ENCODE measurements around the gene LRRC15.

Gene LRRC15

DNA sequence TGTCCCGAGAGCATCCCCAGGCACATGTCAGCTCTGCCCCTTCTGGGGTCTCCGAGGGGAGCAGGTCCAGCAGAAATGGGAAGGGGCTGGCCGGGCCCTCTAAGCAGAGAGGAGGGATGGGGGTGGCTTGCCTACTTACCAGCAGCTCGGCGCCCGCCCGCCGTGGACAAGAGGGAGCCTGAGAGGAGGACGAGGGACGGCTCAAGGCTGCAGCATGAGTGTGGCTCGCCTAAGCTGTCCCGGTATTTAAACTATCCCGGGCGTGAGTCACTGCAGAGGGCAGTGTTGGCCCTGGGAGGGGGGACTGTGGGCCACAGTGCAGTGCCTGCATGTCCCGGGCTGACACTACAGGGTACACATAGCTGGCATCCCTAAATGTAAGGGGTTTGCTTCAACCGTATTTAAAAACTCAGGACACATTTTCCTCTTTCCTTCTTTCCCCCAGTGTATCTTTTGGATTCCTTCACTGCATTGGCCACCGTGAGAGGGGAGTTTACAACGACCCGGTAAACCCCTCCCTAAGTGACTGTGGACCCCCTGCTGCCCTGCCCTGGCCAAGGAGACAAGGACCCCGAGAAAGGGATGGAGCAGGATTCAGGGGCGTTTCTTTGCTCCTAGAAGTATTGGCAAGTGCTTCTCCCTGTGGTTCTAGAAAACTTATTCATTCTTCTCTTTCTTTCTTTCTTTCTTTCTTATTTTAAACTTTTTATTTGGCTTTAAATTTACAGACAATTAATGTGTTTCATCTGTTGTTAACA lies at the start of gene LRRC15:
LRRC15 (minus strand) TSS at position 222 of the 758 bp plus-strand sequence. CDS start 8,700 bp downstream, outside the sequence.
- no peak for DNase-seq (ENCODE audit: low read depth, low spot score)

DNA sequence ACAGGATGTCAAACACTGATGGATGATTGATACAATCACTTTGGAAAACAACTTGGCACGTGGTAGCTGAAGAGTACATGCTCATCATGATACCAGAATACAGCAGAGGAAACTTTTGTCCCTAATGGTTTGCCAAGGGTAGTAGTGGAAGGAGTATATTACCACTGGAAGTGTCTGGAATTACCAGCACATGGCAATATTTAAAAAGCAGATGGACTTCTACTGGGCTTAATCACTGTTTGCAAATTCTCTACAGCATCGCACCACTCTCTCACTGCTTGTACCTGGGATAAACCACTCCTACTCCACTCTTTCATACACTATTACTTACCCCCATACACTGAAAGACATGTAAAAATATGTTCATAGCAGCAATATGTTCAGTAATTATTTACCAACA lies 49.1 kb upstream of the LRRC15 start:
- no peak for DNase-seq (ENCODE audit: low read depth, low spot score)

DNA sequence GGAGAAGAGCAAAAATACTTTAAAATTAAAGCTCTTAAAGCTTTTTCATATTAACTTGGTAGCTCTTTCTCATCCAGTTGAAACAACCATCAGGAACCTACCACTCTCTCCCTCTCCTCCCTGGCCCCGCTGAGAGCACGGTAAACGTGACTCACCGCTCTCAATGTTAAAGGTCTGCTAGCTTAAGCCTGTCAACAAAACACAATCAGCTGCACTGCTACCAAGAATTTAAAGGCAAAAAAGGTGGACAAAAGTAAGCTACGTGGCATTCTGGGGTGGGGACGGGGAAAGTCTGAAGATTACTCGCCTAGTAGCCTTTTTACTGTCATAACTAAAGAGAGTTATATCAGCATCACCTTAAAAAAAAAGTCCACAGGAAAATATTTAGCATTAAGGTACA lies 37.9 kb upstream of the LRRC15 start:
- no peak for DNase-seq (ENCODE audit: low read depth, low spot score)

DNA sequence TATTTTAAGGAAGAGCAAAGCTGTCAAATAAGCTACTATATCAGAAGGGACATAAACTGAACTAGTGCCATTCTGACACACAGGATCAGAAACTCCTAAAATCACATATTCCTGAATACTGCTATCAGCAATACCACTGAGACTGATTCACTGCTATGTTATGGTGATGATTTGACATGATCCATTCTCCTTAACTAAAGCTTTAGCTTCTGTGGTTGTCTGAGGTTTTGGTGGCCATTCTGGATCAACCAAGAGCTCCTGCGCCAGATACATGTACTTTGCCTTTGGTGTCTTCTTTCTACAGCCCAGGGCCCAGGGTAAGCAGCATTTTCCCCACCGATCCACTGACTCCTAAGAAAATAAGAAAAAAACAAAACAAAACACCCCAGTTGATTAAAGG lies 36.2 kb upstream of the LRRC15 start:
- no peak for DNase-seq (ENCODE audit: low read depth, low spot score)

DNA sequence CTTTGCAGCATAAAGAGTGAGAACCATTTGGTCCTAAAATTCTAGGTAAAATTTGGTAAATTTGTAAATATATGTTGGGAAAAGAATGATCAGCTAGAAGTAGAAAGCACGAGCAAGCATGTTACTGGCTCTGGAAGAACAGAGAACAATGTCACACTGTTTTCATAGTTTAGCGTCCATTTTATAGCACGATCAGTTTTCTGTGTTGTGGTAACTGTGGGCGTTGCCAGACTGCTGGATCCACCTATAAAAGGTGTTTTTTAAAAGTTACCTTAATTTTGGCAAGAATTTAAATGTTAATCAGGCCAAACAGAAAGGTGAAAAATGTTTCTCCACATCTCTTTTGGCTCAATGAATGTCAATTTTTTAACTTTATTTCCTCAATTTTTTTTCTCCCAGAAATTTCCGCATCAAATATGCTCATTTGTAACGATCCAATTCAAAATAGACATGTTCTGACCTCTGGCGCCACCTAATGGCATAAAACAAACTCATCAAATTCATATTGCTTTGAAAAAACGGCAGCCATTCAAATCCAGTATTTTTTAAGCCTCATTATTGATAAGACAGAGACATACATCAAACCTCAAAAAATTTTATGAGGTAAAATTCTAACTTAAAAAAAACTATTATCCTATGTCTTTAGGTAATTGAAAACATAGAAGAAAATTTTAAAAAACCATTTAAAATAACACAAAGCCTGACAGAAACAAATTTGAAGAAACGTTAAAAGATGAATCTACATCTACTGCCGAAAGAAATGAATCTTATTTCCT lies 35.0 kb upstream of the LRRC15 start:
- DNase-seq (ENCODE audit: low read depth, low spot score), result no peak

DNA sequence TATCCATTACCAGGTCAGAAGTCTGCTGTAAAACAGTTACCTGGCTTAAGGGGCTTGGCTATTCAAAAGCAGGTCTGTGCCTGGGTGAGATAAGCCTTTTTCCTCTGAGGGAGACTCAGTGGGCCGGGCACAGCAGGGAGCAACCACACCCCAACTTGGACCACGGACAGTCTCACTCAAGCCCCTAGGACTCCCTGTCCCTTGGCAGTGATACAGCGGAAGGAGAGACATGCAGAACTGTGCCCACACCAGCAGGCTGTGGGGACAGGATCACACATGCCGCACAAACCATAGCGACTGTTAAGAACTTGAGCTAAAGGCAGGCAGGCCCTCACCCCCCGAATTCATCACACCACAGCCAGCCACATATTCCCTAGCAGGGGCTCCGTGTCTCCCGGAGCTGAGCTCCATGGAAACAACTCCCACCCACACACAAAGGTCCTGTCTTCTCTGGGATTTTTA lies 32.4 kb upstream of the LRRC15 start:
- no peak for DNase-seq (ENCODE audit: low read depth, low spot score)

DNA sequence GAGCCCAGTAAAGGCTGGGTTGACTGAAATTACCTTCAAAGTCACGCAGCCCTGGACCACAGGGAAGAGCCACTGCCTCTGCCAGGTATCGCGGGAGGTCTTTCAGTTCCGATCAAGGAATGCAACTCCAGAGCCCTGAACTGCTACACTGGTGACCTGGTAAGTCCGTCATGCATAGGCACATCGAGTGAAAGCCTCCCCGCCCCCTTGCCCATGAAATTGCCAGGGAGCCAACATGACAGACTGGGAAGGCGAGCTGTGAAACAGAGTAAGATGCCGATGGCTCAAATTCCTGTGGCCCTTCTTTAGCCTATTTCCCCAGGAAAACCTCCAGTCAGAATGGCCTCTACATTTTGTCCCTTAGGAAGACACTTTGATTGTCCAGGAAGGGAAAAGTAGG lies 31.8 kb upstream of the LRRC15 start:
- DNase-seq (ENCODE audit: low read depth, low spot score), result no peak

DNA sequence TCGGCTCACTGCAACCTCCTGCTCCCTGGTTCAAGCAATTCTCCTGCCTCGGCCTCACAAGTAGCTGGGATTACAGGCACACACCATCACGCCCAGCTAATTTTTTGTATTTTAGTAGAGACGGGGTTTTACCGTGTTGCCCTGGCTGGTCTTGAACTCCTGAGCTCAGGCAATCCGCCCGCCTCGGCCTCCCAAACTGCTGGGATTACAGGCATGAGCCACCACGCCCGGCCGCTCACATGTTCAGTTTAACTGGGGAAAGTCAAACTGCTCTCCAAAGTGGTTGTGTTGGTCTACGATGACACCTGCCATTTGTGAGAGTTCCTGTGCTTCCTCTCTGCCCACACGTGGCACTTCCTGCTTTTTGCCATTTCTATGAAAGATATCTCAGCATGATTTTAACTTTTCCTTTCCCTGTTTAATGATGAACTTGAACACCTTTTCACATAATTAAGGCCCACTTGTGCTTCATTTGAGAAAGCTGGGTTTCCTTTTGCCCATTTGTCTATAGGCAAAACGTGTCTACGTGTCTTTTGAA lies 30.4 kb upstream of the LRRC15 start:
- DNase-seq (ENCODE audit: low read depth, low spot score), result no peak

DNA sequence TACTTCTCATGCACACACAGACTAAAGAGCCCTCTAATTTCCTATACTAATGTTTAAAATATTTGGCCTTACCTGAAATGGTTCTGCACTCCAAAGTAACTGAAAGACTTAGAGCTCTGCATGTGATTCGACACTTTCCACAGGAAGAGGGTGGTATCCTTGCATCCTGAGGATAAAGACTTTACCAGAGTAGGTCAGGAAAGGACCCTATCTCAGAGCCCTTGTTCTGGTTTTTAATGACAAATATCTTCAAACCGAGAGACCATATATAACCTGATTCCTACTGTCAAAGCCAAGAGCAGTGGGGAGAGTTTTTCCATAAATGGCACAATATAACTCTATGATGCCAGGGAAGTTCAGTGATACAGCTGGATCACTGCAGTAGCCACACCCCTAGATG lies 29.6 kb upstream of the LRRC15 start, which contains the start of gene GP5:
GP5 (minus strand) TSS at position 101 of the 400 bp plus-strand sequence. CDS start 984 bp downstream, outside the sequence.
- no peak for DNase-seq (ENCODE audit: low read depth, low spot score)

DNA sequence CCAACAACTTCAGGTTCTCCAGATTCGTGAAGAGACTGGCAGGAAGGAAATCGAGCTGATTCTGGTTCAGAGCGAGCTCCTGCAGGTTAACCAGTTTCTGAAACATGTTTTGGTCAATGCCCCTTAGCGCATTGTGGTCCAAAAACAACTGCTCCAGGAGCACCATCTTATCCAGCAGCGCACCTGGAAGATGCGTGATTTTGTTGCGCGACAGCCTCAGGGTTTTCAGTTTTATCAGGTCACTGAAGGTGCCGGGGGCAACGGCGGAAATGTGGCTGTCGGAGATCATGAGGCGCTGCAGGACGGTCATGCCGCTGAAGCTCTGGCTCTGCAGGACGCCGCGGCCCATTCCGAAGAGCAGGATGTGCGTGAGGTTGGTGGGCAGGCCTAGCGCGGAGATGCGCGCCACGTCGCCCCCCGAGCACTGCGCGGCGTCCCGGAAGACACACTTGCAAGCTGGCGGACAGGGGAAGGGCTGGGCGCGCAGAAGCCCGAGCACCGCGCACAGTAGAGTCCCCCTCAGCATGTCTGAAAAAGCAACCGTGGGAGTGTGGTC lies 28.3 kb upstream of the LRRC15 start:
- DNase-seq (ENCODE audit: low read depth, low spot score), result no peak

DNA sequence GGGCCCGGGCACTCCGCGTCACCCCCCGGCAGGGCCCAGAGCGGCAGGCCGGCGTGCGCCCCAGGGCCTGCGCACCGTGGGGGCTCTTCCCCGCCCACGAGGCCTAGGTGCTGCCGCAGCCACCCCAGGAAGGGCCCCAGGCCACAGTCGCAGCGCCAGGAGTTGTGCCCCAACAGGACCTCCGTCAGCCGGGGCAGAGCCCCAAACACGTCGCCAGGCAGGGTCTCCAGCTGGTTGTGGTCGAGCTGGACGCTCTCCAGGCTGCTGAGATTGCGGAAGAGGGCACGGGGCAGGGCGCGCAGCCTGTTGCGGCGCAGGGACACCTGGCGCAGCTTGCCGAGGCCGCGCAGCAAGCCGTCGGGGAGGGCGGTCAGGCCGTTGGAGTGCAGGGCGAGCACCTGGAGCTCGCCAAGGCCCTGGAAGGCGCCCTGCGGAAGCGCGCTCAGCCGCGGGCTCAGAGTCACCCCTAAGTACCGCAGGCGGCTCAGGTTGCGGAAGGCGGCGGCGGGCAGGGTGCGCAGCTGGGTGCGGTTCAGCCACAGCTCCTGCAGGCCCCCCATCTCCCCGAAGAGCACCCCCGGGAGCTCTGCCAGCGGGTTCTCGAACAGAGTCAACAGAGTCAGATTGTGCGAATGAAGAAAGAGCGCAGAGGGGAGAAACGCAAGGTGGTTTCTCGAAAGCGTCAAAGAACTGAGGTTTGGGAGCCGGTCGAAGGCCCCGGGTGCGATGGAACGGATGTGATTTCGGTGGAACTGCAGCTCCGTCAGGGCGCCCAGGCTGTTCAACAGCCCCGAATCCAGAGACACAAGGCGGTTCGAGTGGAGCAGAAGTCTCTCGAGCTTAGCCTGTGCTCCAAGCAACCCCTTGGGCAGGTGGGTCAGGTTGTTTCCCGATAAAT lies 27.6 kb upstream of the LRRC15 start:
- DNase-seq (ENCODE audit: low read depth, low spot score), result no peak

DNA sequence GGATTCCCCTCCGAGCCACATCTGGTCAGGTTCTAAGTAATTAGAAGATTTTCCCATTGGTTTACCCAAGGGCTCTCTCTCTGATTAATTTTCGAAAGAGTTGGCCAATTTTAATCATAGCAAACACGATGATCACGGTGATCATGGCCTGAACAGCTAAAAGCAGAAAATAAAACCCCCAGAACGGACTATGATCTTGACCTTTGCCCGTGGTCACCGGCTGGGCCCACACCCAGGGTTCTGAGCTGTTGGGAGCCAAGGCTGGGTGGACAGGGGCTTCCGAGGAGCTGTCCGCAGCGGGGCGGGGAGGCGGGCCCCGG lies 27.0 kb upstream of the LRRC15 start:
- no peak for DNase-seq (ENCODE audit: low read depth, low spot score)

DNA sequence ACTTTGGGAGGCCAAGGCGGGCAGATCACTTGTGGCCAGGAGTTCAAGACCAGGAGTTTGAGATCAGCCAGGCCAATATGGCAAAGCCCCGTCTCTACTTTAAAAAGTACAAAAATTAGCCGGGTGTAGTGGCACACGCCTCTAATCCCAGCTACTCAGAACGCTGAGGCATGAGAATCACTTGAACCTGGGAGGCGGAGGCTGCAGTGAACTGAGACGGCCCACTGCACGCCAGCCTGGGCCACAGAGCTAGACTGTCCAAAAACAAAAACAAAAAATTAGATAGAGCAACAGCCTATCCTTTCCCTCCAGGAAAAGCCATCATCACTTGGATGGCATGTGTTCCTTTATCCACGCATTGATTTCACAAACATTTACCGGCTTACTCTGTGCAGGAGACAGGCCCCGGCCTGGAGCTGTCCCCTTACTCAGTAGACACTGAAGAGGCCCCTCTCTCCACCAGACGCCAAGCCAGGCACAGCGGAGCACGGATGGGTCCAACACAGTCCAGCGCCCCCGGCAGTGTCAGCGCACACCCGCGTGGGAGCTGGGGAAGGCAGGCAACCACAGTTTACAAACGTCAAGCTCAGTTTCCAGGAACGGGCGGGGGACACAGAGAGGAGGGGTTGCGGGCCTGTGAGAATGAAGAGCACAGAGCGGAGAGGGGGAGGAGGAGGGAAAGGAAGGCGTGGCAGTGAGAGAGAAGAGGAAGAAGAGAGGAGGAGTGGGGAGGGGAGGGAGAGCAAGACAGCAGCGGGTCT lies 26.4 kb upstream of the LRRC15 start:
- no peak for DNase-seq (ENCODE audit: low read depth, low spot score)

DNA sequence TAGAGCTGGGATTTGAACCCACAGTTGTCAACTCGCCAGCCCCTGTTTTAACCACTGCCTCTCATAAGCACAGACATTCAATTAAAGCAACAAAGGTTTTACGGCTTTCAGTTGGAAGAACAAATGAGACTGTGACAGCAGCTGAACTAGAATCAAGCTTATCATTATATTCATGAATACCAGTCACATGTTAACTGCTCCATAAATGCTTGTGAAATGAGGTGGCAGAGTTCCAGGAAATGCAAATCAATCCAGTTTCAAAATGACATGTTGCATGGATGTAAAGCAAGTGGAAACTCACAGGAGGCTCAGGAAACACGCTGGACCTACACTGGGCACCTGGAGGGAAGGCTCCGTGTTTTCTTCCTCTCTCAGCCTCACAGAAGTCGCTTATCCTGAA lies 25.7 kb upstream of the LRRC15 start:
- no peak for DNase-seq (ENCODE audit: low read depth, low spot score)

DNA sequence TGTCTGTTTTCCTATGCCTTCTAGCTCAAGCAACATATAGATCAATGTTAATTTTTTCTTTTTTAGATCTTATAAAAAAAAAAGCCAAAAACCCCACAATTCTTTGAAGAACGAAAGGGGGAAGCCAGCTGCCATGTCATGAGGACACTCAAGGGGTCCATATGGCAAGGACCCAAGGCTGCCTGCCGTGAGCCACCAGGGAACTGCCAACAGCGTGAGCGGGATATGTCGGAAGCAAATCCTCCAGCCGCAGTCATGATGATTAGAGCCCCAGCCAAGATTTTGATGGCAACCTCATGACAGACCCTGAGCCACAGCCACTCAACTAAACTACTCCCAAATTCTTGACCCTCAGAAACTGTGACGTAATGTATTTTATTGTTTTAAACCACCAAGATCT lies 23.0 kb upstream of the LRRC15 start:
- DNase-seq (ENCODE audit: low read depth, low spot score), result no peak

DNA sequence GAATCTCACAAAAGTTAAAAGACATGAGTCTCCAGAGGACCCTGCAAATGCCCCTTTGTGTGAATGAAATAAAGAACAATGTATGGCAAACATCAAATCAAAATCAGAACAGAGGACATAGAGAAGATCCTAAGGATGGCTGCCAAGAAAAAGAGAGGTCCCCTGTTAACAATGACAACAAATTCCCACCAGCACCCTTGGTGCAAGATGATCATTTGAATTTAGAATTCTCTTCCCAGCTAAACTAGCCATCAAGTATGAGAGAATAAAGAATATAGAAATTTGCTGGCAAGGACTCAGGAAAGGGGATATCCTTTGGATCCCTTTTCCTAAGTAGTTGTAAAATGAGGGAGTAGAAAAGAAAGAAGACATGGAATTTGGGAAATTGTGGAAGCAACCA lies 21.3 kb upstream of the LRRC15 start:
- DNase-seq (ENCODE audit: low read depth, low spot score), result no peak

DNA sequence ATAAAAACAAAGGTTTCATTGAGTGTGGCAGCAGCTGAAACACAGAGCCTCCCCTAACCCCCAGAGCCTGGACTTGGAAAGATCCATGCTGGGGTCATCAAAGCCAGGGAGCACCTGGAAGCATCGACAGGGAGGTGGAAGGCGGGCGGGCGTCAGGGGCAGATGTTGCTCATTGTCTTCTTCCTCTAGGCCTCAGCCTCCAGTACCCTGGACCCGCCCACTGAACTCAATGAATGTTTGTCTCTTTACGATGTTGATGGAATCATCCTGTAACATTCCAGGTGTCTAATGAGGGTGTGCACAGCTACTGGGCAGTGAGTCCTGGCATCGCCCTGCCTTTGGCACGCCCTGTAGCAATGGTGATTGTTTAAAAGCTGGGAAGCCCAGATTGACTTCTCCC lies 19.7 kb upstream of the LRRC15 start:
- DNase-seq (ENCODE audit: low read depth, low spot score), result no peak

DNA sequence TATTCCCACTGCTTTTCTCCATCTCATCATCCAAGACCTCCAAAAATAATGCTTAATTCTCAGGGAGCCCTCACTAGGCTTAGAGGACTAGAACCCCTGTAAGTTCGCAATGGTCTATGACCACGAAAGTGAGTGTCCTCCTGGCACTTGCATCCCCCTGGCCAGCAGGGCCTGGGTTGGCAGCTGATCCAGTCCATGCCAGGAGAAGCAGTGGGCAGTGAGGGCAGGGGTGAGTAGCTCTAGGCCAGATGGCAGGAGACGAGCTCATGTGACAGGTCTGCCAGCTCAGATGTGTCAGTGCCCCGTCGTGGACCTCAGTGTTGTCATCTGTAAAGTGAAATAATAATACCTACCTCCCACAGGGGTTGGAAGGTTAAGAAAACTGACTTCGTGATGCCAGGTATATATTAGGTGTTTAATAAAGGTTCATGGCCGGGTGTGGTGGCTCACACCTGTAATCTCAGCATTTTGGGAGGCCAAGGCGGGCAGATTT lies 18.4 kb upstream of the LRRC15 start:
- no peak for DNase-seq (ENCODE audit: low read depth, low spot score)

DNA sequence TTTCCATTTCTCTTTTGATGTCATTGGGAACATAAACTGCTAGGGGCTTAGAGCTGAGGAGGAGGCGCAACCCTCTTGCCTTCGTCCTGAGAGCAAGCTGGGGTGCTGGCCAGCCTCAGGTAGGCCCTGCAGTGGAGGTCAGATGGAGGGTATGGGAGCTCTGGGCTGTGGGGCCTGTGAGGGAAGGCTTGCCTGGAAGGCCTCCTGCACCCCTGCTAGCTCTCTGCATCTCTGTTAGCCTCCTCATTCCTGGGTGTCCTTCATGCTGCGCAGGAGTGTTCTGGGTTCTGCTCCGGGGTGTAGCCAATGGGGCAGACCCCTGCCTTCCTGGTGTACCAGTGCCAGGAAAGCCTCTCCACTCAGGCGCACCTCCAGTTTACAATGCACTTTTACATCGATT lies 17.7 kb upstream of the LRRC15 start:
- DNase-seq (ENCODE audit: low read depth, low spot score), result no peak

DNA sequence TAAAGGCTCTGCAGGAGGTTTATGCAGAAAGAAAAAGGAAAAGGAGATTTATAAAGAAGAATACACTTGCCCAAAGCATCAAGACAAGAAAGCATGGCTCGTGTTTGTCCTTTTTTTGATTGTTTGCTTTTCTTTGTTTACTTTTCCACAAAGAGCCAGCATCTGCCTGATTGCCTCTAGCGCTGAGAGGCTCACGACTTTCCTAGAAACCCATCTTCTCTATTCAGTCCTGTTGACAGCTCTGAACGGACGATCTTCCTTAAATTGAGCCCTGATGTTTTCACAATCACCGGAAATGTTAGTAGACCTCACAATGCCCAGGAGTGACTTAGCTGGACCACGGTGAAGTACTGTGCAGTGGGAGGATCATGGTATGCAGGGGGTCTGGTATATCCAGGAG lies 17.1 kb upstream of the LRRC15 start:
- DNase-seq (ENCODE audit: low read depth, low spot score), result no peak

DNA sequence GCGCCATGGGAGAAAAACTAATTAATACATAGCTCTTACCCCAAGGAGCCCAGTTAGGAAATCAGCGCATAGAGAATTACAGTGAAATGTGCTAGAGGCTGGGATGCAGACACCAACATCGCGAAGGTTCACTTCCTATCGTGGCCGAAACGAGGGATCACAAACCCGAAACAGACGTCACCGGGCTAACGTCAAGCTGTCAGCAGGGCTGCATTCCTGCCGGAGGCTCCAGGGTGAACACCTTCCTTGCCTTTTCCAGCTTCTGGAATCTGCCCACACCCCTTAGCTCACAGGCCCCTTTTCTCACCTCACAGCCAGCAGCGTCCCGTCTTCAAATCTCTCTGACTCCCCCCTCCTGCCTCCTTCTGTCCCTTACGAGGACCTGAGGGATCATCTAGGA lies 16.5 kb upstream of the LRRC15 start:
- no peak for DNase-seq (ENCODE audit: low read depth, low spot score)

Measured in activated CD4-positive, CD25-positive, alpha-beta regulatory T cell treated with anti-CD3 and anti-CD28 coated beads, Interleukin-2, amount 50 U/mL, for 16 hours (primary cell).